ENCODE data around the gene RBCK1. TPM values are rescaled to one million over a fixed set of nuclear protein-coding genes. Genes with fewer than 3 reads are reported as not detected.

RBCK1 gene
- total RNA-seq, result 10 to 100 TPM; 49.9 to 88.1 (median 52.9) TPM

- DNase-seq (ENCODE audit: low spot score) (peak; percentile 53), ATAC-seq (ENCODE audit: low FRiP score) (peak; percentile 92)
- TF ChIP-seq CTCF (IDR thresholded peaks at IDR 0.05), result no peak
These were observed at the start of gene RBCK1 for GRCh38 chr20:407953-408842. TSS of gene RBCK1 (plus strand) at chr20:408299. CDS start at chr20:408758, 459 bp downstream.

- TF ChIP-seq CTCF (IDR thresholded peaks at IDR 0.05), result no peak
- ATAC-seq (ENCODE audit: low FRiP score), result no peak
- DNase-seq (ENCODE audit: low spot score), result no peak
These were observed 49.1 kb upstream of the RBCK1 start for GRCh38 chr20:358891-359555.

GRCh38 chr20:361561-361960 is 46.5 kb upstream of the RBCK1 start:
- ATAC-seq (ENCODE audit: low FRiP score) (no peak), DNase-seq (ENCODE audit: low spot score) (no peak)
- TF ChIP-seq CTCF (IDR thresholded peaks at IDR 0.05), result no peak

- ATAC-seq (ENCODE audit: low FRiP score), result peak; percentile 61
- TF ChIP-seq CTCF (IDR thresholded peaks at IDR 0.05), result no peak
- DNase-seq (ENCODE audit: low spot score), result peak; percentile 55
These were observed 45.5 kb upstream of the RBCK1 start for GRCh38 chr20:362271-363254.

- no peak for DNase-seq (ENCODE audit: low spot score)
- TF ChIP-seq CTCF (IDR thresholded peaks at IDR 0.05), result no peak
- ATAC-seq (ENCODE audit: low FRiP score), result no peak
These were observed 44.6 kb upstream of the RBCK1 start for GRCh38 chr20:363319-364078.

All from omental fat pad (tissue), 4 donors.